PFSK-1 (cell line): Measurements from ENCODE around the gene PELI2.

Experiments used
- FOXP2 ChIP-seq: optimal IDR thresholded peaks from 2 replicates; pipeline ENCODE3; 2011; ENCODE audit warnings: borderline replicate concordance, control low read depth, inconsistent platforms; ENCODE audit not compliant: insufficient read depth; ENCODE audit errors: extremely low read length, extremely low read depth
- POLR2AphosphoS5 ChIP-seq: IDR thresholded peaks from 2 replicates; pipeline ENCODE4 v1.6.1; 2012; ENCODE audit warnings: low read depth, mild to moderate bottlenecking, control low read depth, low read length, moderate library complexity
- REST ChIP-seq, 2 experiments: IDR thresholded peaks; 2 replicates each; pipeline versions ENCODE4 v1.6.1 to v1.8.0; 2011 to 2012; ENCODE audit warnings: low read depth in 2 of 2, low read length in 2 of 2, control low read depth in 1 of 2, inconsistent platforms in 1 of 2, mild to moderate bottlenecking in 1 of 2, moderate library complexity in 1 of 2; ENCODE audit not compliant: insufficient read depth in 1 of 2
- SIN3A ChIP-seq: IDR thresholded peaks from 2 replicates; pipeline ENCODE4 v1.6.1; 2012; ENCODE audit warnings: mild to moderate bottlenecking, low read length, moderate library complexity, borderline replicate concordance; ENCODE audit not compliant: insufficient read depth
- TAF1 ChIP-seq: IDR thresholded peaks from 2 replicates; pipeline ENCODE4 v1.6.1; 2012; ENCODE audit warnings: low read length, control low read depth, borderline replicate concordance; ENCODE audit not compliant: insufficient read depth

PELI2 gene

GRCh38 chr14:56299306-56299984, 181.2 kb downstream of the PELI2 start:
- TF ChIP-seq REST (IDR thresholded peaks at IDR 0.05; ENCODE audit: insufficient read depth in 1 of 2, low read depth in 2 of 2, low read length in 2 of 2) (no peak), POLR2AphosphoS5 (no peak), TAF1 (no peak), SIN3A (no peak), FOXP2 (no peak)

GRCh38 chr14:56300495-56300894, 182.3 kb downstream of the PELI2 start:
- no peak for TF ChIP-seq SIN3A
- TF ChIP-seq POLR2AphosphoS5: no peak
- no peak for TF ChIP-seq TAF1

GRCh38 chr14:56304456-56304855, 186.2 kb downstream of the PELI2 start:
- no peak for TF ChIP-seq FOXP2
- TF ChIP-seq SIN3A: no peak
- no peak for TF ChIP-seq TAF1
- TF ChIP-seq REST (IDR thresholded peaks at IDR 0.05; ENCODE audit: insufficient read depth in 1 of 2, low read depth in 2 of 2, low read length in 2 of 2): no peak
- no peak for TF ChIP-seq POLR2AphosphoS5

GRCh38 chr14:56309198-56309597, 191.0 kb downstream of the PELI2 start:
- TF ChIP-seq REST (IDR thresholded peaks at IDR 0.05; ENCODE audit: insufficient read depth in 1 of 2, low read depth in 2 of 2, low read length in 2 of 2) (no peak), TAF1 (no peak), SIN3A (no peak), FOXP2 (no peak), POLR2AphosphoS5 (no peak)

GRCh38 chr14:56310643-56311042, 192.4 kb downstream of the PELI2 start:
- TF ChIP-seq TAF1: no peak
- no peak for TF ChIP-seq POLR2AphosphoS5
- no peak for TF ChIP-seq FOXP2
- TF ChIP-seq REST (IDR thresholded peaks at IDR 0.05; ENCODE audit: insufficient read depth in 1 of 2, low read depth in 2 of 2, low read length in 2 of 2): no peak
- no peak for TF ChIP-seq SIN3A
